SK-N-SH treated with all-trans-retinoic acid at 6 μM for 48 hours (cell line): ENCODE data around the gene LRRC38.

Experiments
- ATAC-seq: fragments of 200-7000 bp; cut with Tn5 transposase; 3 replicates; pipeline ENCODE4 v1.9.1; 2020; ENCODE audit warnings: mild to moderate bottlenecking, moderate library complexity
- ARNTL ChIP-seq: fragments of 450-650 bp; formaldehyde crosslinking; IDR thresholded peaks from 2 replicates; pipeline ENCODE4 v1.5.0; 2020; ENCODE audit warnings: low read depth, mild to moderate bottlenecking, moderate library complexity, borderline replicate concordance
- CSRNP3 ChIP-seq: fragments of 250-450 bp; sonication (Bioruptor Pico); IDR thresholded peaks from 2 replicates; pipeline ENCODE4 v1.5.1; 2021; ENCODE audit warnings: mild to moderate bottlenecking, moderate library complexity
- ESRRG ChIP-seq: fragments of 250-450 bp; sonication (Bioruptor Pico); IDR thresholded peaks from 2 replicates; pipeline ENCODE4 v1.6.1; 2021; ENCODE audit warnings: mild to moderate bottlenecking
- GLIS3 ChIP-seq: fragments of 250-450 bp; sonication (Bioruptor Pico); IDR thresholded peaks from 2 replicates; pipeline ENCODE4 v1.5.0; 2020; ENCODE audit warnings: mild to moderate bottlenecking, moderate library complexity
- ISL1 ChIP-seq: fragments of 250-450 bp; sonication (Bioruptor Pico); IDR thresholded peaks from 2 replicates; pipeline ENCODE4 v2.1.2; 2022; ENCODE audit warnings: mild to moderate bottlenecking, moderate library complexity
- OSR1 ChIP-seq: fragments of 250-450 bp; sonication (Bioruptor Pico); IDR thresholded peaks from 2 replicates; pipeline ENCODE4 v1.8.0; 2022; ENCODE audit warnings: moderate library complexity, mild to moderate bottlenecking, inconsistent platforms
- PATZ1 ChIP-seq: fragments of 250-450 bp; sonication (Bioruptor Pico); IDR thresholded peaks from 2 replicates; pipeline ENCODE4 v1.8.0; 2020; ENCODE audit warnings: mild to moderate bottlenecking, moderate library complexity, borderline replicate concordance
- PPARA ChIP-seq: fragments of 250-450 bp; sonication (Bioruptor Pico); IDR thresholded peaks from 2 replicates; pipeline ENCODE4 v1.5.0; 2020; ENCODE audit warnings: mild to moderate bottlenecking, borderline replicate concordance
- RARB ChIP-seq: fragments of 250-450 bp; sonication (Bioruptor Pico); IDR thresholded peaks from 2 replicates; pipeline ENCODE4 v1.8.0; 2021; ENCODE audit warnings: mild to moderate bottlenecking, moderate library complexity
- SNAI2 ChIP-seq: fragments of 250-450 bp; sonication (Bioruptor Pico); IDR thresholded peaks from 2 replicates; pipeline ENCODE4 v1.5.0; 2020; ENCODE audit warnings: mild to moderate bottlenecking, moderate library complexity
- TCF4 ChIP-seq: fragments of 250-450 bp; sonication (Bioruptor Pico); IDR thresholded peaks from 2 replicates; pipeline ENCODE4 v1.8.0; 2021; ENCODE audit warnings: mild to moderate bottlenecking, moderate library complexity, borderline replicate concordance
- TOX ChIP-seq: fragments of 250-450 bp; sonication (Bioruptor Pico); IDR thresholded peaks from 2 replicates; pipeline ENCODE4 v1.8.0; 2021; ENCODE audit warnings: mild to moderate bottlenecking, moderate library complexity, borderline replicate concordance
- ZC3H10 ChIP-seq: fragments of 250-450 bp; sonication (Bioruptor Pico); IDR thresholded peaks from 2 replicates; pipeline ENCODE4 v1.5.1; 2021; ENCODE audit warnings: mild to moderate bottlenecking, moderate library complexity
- ZFP3 ChIP-seq: fragments of 250-450 bp; sonication (Bioruptor Pico); IDR thresholded peaks from 2 replicates; pipeline ENCODE4 v1.5.0; 2020; ENCODE audit warnings: mild to moderate bottlenecking, moderate library complexity
- ZFP30 ChIP-seq: fragments of 450-650 bp; formaldehyde crosslinking; IDR thresholded peaks from 2 replicates; pipeline ENCODE4 v1.5.0; 2022; ENCODE audit warnings: mild to moderate bottlenecking, moderate library complexity
- ZNF565 ChIP-seq: fragments of 450-650 bp; formaldehyde crosslinking; conservative IDR thresholded peaks from 2 replicates; pipeline ENCODE4 v1.5.0; 2020; ENCODE audit warnings: low read depth, mild to moderate bottlenecking, moderate library complexity
- ZNF70 ChIP-seq: fragments of 450-650 bp; formaldehyde crosslinking; IDR thresholded peaks from 2 replicates; pipeline ENCODE4 v1.5.0; 2020; ENCODE audit warnings: mild to moderate bottlenecking, moderate library complexity
- ZNF8 ChIP-seq: fragments of 450-650 bp; formaldehyde crosslinking; IDR thresholded peaks from 2 replicates; pipeline ENCODE4 v1.5.0; 2020; ENCODE audit warnings: mild to moderate bottlenecking, moderate library complexity
- TF ChIP-seq, protein P1 (sequence below): fragments of 250-450 bp; sonication (Bioruptor Pico); IDR thresholded peaks from 2 replicates; pipeline ENCODE4 v1.8.0; 2021; ENCODE audit warnings: low read depth, mild to moderate bottlenecking, moderate library complexity, borderline replicate concordance
- TF ChIP-seq, protein P2 (sequence below): fragments of 250-450 bp; sonication (Bioruptor Pico); IDR thresholded peaks from 2 replicates; pipeline ENCODE4 v1.5.0; 2020; ENCODE audit warnings: mild to moderate bottlenecking, moderate library complexity
- TF ChIP-seq, protein P3 (sequence below): fragments of 250-450 bp; sonication (Bioruptor Pico); IDR thresholded peaks from 2 replicates; pipeline ENCODE4 v1.5.1; 2020; ENCODE audit warnings: low read depth, mild to moderate bottlenecking, moderate library complexity

Gene LRRC38

DNA sequence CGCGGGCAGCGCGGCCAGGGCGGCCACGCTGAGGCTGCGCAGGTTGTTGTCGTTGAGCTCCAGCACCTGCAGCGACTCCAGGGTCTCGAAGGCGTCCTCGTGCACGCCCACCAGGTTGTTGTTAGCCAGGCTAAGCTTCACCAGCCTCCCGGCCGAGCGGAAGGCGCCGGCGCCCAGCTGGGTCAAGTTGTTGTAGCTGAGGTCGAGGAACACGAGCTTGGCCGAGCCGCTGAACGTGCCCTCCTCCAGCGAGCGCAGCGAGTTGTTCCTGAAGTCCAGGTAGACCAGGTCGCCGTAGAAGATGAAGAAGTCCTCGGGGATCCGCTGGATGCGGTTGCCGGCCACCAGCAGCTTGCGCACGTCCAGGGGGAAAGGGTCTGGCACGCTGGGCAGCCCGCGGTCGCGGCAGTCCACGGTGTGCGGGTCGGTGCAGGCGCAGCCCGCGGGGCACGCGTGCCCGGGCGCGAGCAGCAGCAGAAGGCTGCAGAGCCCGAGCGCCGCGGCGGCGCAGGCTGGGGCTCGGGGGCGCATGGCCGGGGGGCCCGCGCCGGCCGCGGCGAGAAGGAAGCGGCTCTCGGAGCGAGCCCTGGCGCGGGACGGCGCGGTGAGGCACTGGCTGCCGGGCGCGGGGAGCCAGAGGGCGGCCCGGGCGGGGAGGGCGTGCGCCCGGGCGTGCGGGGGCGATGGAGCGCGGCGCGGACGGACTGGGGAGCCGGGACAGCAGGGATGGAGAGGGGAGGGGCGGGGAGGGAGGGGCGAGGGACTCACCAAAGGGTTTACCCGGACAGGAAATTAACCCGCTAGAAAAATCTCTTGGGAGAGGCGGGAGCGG is 524 bp downstream of the LRRC38 start:
- ATAC-seq: no peak
- TF ChIP-seq ISL1 (CRISPR knock-in tag): no peak
- TF ChIP-seq PPARA (CRISPR knock-in tag): no peak
- TF ChIP-seq PATZ1 (CRISPR knock-in tag): no peak
- TF ChIP-seq, protein P1, sequence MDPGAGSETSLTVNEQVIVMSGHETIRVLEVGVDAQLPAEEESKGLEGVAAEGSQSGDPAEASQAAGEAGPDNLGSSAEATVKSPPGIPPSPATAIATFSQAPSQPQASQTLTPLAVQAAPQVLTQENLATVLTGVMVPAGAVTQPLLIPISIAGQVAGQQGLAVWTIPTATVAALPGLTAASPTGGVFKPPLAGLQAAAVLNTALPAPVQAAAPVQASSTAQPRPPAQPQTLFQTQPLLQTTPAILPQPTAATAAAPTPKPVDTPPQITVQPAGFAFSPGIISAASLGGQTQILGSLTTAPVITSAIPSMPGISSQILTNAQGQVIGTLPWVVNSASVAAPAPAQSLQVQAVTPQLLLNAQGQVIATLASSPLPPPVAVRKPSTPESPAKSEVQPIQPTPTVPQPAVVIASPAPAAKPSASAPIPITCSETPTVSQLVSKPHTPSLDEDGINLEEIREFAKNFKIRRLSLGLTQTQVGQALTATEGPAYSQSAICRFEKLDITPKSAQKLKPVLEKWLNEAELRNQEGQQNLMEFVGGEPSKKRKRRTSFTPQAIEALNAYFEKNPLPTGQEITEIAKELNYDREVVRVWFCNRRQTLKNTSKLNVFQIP (CRISPR knock-in tag): no peak
- TF ChIP-seq ZNF565 (CRISPR knock-in tag): no peak
- TF ChIP-seq ZFP3: no peak
- TF ChIP-seq, protein P2, sequence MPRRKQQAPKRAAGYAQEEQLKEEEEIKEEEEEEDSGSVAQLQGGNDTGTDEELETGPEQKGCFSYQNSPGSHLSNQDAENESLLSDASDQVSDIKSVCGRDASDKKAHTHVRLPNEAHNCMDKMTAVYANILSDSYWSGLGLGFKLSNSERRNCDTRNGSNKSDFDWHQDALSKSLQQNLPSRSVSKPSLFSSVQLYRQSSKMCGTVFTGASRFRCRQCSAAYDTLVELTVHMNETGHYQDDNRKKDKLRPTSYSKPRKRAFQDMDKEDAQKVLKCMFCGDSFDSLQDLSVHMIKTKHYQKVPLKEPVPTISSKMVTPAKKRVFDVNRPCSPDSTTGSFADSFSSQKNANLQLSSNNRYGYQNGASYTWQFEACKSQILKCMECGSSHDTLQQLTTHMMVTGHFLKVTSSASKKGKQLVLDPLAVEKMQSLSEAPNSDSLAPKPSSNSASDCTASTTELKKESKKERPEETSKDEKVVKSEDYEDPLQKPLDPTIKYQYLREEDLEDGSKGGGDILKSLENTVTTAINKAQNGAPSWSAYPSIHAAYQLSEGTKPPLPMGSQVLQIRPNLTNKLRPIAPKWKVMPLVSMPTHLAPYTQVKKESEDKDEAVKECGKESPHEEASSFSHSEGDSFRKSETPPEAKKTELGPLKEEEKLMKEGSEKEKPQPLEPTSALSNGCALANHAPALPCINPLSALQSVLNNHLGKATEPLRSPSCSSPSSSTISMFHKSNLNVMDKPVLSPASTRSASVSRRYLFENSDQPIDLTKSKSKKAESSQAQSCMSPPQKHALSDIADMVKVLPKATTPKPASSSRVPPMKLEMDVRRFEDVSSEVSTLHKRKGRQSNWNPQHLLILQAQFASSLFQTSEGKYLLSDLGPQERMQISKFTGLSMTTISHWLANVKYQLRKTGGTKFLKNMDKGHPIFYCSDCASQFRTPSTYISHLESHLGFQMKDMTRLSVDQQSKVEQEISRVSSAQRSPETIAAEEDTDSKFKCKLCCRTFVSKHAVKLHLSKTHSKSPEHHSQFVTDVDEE (CRISPR knock-in tag): no peak
- TF ChIP-seq OSR1 (CRISPR knock-in tag): no peak
- no peak for TF ChIP-seq GLIS3 (CRISPR knock-in tag)
- no peak for TF ChIP-seq ZC3H10 (CRISPR knock-in tag)
- no peak for TF ChIP-seq ESRRG
- no peak for TF ChIP-seq ZNF8
- TF ChIP-seq SNAI2 (CRISPR knock-in tag): no peak
- no peak for TF ChIP-seq TOX (CRISPR knock-in tag)
- no peak for TF ChIP-seq RARB (CRISPR knock-in tag)
- no peak for TF ChIP-seq TCF4 (CRISPR knock-in tag)
- no peak for TF ChIP-seq ZNF70 (CRISPR knock-in tag)

GRCh38 chr1:13512472-13512871 is 1.3 kb downstream of the LRRC38 start:
- TF ChIP-seq ARNTL (no peak), TCF4 (CRISPR knock-in tag) (no peak), PPARA (CRISPR knock-in tag) (no peak), TOX (CRISPR knock-in tag) (no peak), PATZ1 (CRISPR knock-in tag) (no peak), RARB (CRISPR knock-in tag) (no peak), ESRRG (no peak), ISL1 (CRISPR knock-in tag) (no peak), ZC3H10 (CRISPR knock-in tag) (no peak)
- TF ChIP-seq, protein P1 (CRISPR knock-in tag): no peak
- ATAC-seq: no peak

DNA sequence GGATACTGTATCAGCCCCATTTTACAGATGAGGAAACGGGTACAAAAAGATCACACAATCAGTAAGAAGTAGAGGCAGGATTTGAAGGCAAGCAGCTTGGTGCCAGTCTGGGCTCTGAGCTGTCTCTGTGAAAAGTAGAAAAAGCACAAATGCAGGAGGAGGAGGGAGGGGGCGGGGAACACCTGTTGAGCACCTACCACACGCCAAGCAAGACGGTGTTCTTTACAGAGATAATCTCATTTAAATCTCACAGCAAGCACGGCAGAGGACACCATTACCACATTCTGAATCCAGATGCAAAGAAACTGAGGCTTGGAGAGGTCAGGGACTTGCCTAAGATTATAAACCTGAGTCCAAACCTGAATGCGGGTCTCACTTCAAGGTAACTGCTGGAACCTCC is 3.3 kb downstream of the LRRC38 start:
- no peak for ATAC-seq
- TF ChIP-seq PPARA (CRISPR knock-in tag) (no peak), ZFP3 (no peak), ISL1 (CRISPR knock-in tag) (no peak), PATZ1 (CRISPR knock-in tag) (no peak), ARNTL (no peak), ZFP30 (no peak), ZNF70 (CRISPR knock-in tag) (no peak), CSRNP3 (CRISPR knock-in tag) (no peak), TCF4 (CRISPR knock-in tag) (no peak)
- TF ChIP-seq, protein P3, sequence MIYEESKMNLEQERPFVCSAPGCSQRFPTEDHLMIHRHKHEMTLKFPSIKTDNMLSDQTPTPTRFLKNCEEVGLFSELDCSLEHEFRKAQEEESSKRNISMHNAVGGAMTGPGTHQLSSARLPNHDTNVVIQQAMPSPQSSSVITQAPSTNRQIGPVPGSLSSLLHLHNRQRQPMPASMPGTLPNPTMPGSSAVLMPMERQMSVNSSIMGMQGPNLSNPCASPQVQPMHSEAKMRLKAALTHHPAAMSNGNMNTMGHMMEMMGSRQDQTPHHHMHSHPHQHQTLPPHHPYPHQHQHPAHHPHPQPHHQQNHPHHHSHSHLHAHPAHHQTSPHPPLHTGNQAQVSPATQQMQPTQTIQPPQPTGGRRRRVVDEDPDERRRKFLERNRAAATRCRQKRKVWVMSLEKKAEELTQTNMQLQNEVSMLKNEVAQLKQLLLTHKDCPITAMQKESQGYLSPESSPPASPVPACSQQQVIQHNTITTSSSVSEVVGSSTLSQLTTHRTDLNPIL (CRISPR knock-in tag): no peak
